Body of pancreas (tissue), 4 donors: ENCODE measurements around the gene ARSJ. TPM values are rescaled to one million over a fixed set of nuclear protein-coding genes. Genes with fewer than 3 reads are reported as not detected.

ENCODE experiments used
- ATAC-seq: fragments of 150-250 bp; one replicate; pipeline ENCODE4 v1.9.1; 2016
- DNase-seq, 4 donors: peaks; one replicate each; pipeline ENCODE4 v3.0.0-alpha.2; 2019
- H3K27ac ChIP-seq, 4 donors: fragments of 200-600 bp; sonication (generic); 1 replicate in 3 of 4; 2 replicates in 1 of 4; pipeline versions ENCODE4 v1.5.1 to v1.6.1; 2016 to 2019; ENCODE audit warnings: mild to moderate bottlenecking in 1 of 4, mixed read lengths in 1 of 4, moderate library complexity in 1 of 4
- H3K27me3 ChIP-seq, 2 donors: fragments of 200-600 bp; sonication (generic); one replicate each; pipeline ENCODE4 v1.6.0; 2016; ENCODE audit warnings: mild to moderate bottlenecking in 1 of 2
- H3K36me3 ChIP-seq, 2 donors: fragments of 200-600 bp; sonication (generic); replicated peaks in 1 of 2; 2 replicates each; pipeline ENCODE4 v1.5.1; 2016; ENCODE audit warnings: low read depth in 2 of 2; ENCODE audit not compliant: insufficient read depth in 1 of 2
- H3K4me1 ChIP-seq: fragments of 200-600 bp; sonication (generic); one replicate; pipeline ENCODE4 v1.6.0; 2016
- H3K4me3 ChIP-seq, 2 donors: fragments of 200-600 bp; sonication (generic); 1 replicate in 1 of 2; 2 replicates in 1 of 2; pipeline ENCODE4 v1.5.1; 2016 to 2019
- H3K9me3 ChIP-seq, 3 donors: fragments of 200-600 bp; sonication (generic); 1 replicate in 2 of 3; 2 replicates in 1 of 3; pipeline ENCODE4 v1.5.1; 2016
- CTCF ChIP-seq, 7 experiments: fragments of 450-650 bp in 4 of 7; fragments of 200-600 bp in 3 of 7; sonication (generic) in 3 of 7; IDR thresholded peaks; one replicate each; pipeline ENCODE4 v1.5.1; 2016 to 2019; ENCODE audit warnings: antibody characterized with exemption in 7 of 7
- POLR2A ChIP-seq, 3 donors: fragments of 450-650 bp; IDR thresholded peaks; one replicate each; pipeline ENCODE4 v1.6.1; 2016; ENCODE audit warnings: antibody characterized with exemption in 3 of 3, mild to moderate bottlenecking in 2 of 3
- WGBS, 2 donors: methylation state at CpG; one replicate each; pipeline ENCODE4 v1.1.5; 2017; 5-methylcytosine and 5-hydroxymethylcytosine counted together
- intact Hi-C: fragments of 100-400 bp; cut with DNase I; formaldehyde crosslinking; loops from one replicate; pipeline ENCODE4 v1.15.1; 2023
- total RNA-seq, 2 donors: library from RNA; depleted of rRNA; stranded (reverse); fragments of >200 nt; gene quantifications; one replicate each; pipeline ENCODE4 v1.1.0, GENCODE V29; 2016

Gene ARSJ
- total RNA-seq, 2 donors from 2014 or later = 3.4 to 3.6 TPM

DNA sequence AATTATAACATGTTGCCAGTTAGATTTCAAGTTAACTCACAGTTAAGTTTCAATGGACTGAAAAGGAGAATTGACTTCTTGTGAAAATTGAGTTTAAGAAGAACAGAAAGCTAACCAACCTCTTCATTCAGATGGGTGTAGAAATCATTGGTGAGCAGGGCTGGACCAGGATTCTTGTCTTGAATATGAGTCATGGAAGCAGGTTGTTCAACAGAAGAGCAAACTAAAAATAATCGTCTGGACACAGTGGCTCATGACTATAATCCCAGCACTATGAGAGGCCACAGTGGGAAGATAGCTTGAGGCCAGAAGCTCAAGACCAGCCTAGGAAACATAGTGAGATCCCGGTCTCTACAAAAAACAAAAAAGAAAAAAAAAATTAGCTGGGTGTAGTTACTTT is 98.2 kb downstream of the ARSJ start:
- intact Hi-C loops = no loop called here
- DNase-seq (no peak), ATAC-seq (no peak)
- Histone ChIP-seq H3K9me3 (no peaks in the 10 kb centered on the region), H3K27me3 (no peaks in the 10 kb centered on the region), H3K4me3 (no peak overlapping the region), H3K36me3 (no peaks in the 10 kb centered on the region), H3K4me1 (no peaks in the 10 kb centered on the region), H3K27ac (no peak overlapping the region)
- TF ChIP-seq POLR2A (IDR thresholded peaks at IDR 0.05) (no peak), CTCF (IDR thresholded peaks at IDR 0.05) (no peak)
- 86 to 95% methylated on average over 1 to 2 of the region's 2 CpGs for WGBS, 2 donors

GRCh38 chr4:113880240-113881028 is 99.0 kb downstream of the ARSJ start:
- Histone ChIP-seq H3K36me3 (no peaks in the 10 kb centered on the region), H3K27me3 (no peaks in the 10 kb centered on the region), H3K9me3 (no peaks in the 10 kb centered on the region), H3K4me3 (no peak overlapping the region), H3K27ac (no peak overlapping the region), H3K4me1 (no peaks in the 10 kb centered on the region)
- TF ChIP-seq POLR2A (IDR thresholded peaks at IDR 0.05) (no peak), CTCF (IDR thresholded peaks at IDR 0.05) (no peak)
- 25 to 44% methylated on average over 3 of the region's 3 CpGs for WGBS, 2 donors
- no peak for DNase-seq
- ATAC-seq = no peak
- intact Hi-C loops = no loop called here

DNA sequence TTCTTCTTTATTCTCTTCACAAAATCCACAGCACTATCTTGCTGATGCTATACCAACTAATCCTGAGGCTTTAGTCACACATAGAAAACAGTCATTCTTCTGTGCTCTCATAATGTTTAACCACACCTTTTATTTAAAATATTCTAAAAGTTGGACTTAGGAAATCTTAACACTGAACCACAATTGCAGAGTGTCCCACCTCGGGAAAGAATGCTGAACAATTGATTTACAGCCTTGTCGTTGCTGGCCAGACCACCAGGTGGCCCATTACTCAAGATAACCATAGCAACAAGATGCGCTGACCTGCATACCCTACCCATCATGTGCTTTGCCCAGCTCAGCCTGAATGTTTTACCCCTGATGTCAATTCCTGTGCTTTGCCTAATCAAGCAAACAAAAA is 100.8 kb downstream of the ARSJ start:
- H3K4me3 ChIP-seq = no peak overlapping the region
- intact Hi-C loops = no loop called here
- H3K9me3 ChIP-seq = no peaks in the 10 kb centered on the region
- TF ChIP-seq CTCF (IDR thresholded peaks at IDR 0.05) (peak in 2 of 7 experiments; percentile 2 to 9), POLR2A (IDR thresholded peaks at IDR 0.05) (no peak)
- WGBS, 2 donors = 16 to 31% methylated on average over 3 of the region's 3 CpGs
- H3K27ac ChIP-seq = no peak overlapping the region
- H3K4me1 ChIP-seq = no peaks in the 10 kb centered on the region
- ATAC-seq (no peak), DNase-seq (no peak)
- H3K36me3 ChIP-seq = no peaks in the 10 kb centered on the region
- H3K27me3 ChIP-seq = no peaks in the 10 kb centered on the region

- no peaks in the 10 kb centered on the region for H3K27me3 ChIP-seq
- H3K9me3 ChIP-seq = no peaks in the 10 kb centered on the region
- no peak overlapping the region for H3K4me3 ChIP-seq
- TF ChIP-seq POLR2A (IDR thresholded peaks at IDR 0.05) = no peak
- no peak for TF ChIP-seq CTCF (IDR thresholded peaks at IDR 0.05)
- peak in 1 of 4 donors; percentile 10 for DNase-seq
- no peaks in the 10 kb centered on the region for H3K4me1 ChIP-seq
- no peaks in the 10 kb centered on the region for H3K36me3 ChIP-seq
- ATAC-seq = no peak
- 80 to 96% methylated on average over 1 of the region's 1 CpG for WGBS, 2 donors
- no peak overlapping the region for H3K27ac ChIP-seq
- intact Hi-C loops = no loop called here
Measured at GRCh38 chr4:113874480-113874879, 105.0 kb downstream of the ARSJ start.

DNA sequence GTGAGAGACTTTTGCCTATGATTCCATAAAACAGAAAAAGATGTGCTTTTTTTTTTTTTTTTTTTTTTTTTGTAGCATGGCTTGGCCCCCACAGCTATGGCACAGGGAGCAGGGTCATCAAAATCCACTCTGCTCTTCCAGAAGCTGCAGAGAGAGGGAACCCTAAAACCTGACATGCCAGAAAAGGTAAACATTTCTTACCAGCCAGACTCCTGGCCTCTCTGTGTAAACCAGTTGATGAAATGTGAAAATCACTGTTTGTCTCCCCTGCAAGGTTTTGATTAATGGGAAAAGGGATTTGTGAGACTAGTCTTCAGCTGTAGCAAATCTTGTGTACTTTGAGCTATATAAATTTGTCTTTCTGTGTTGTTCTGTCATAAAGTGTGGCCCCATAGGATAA is 105.9 kb downstream of the ARSJ start:
- H3K27me3 ChIP-seq = no peaks in the 10 kb centered on the region
- no peaks in the 10 kb centered on the region for H3K36me3 ChIP-seq
- no peaks in the 10 kb centered on the region for H3K4me1 ChIP-seq
- TF ChIP-seq POLR2A (IDR thresholded peaks at IDR 0.05) (no peak), CTCF (IDR thresholded peaks at IDR 0.05) (no peak)
- no peak overlapping the region for H3K4me3 ChIP-seq
- no peak overlapping the region for H3K27ac ChIP-seq
- no peak for ATAC-seq
- H3K9me3 ChIP-seq = no peaks in the 10 kb centered on the region
- intact Hi-C loops = no loop called here
- no peak for DNase-seq
